ENCODE measurements around the gene KRTAP5-9.

- no peak for TF ChIP-seq EZH2 (IDR thresholded peaks at IDR 0.05; ENCODE audit: low read depth, unreplicated experiment)
- TF ChIP-seq, protein P1, sequence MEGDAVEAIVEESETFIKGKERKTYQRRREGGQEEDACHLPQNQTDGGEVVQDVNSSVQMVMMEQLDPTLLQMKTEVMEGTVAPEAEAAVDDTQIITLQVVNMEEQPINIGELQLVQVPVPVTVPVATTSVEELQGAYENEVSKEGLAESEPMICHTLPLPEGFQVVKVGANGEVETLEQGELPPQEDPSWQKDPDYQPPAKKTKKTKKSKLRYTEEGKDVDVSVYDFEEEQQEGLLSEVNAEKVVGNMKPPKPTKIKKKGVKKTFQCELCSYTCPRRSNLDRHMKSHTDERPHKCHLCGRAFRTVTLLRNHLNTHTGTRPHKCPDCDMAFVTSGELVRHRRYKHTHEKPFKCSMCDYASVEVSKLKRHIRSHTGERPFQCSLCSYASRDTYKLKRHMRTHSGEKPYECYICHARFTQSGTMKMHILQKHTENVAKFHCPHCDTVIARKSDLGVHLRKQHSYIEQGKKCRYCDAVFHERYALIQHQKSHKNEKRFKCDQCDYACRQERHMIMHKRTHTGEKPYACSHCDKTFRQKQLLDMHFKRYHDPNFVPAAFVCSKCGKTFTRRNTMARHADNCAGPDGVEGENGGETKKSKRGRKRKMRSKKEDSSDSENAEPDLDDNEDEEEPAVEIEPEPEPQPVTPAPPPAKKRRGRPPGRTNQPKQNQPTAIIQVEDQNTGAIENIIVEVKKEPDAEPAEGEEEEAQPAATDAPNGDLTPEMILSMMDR (conservative IDR thresholded peaks at IDR 0.05; ENCODE audit: low read depth in 2 of 2): no peak
Measured at GRCh38 chr11:71572811-71573210, 24.6 kb downstream of the KRTAP5-9 start.
